VCaP (cell line): ENCODE data around the gene PVRIG.
"Not testable (repeated sequence)": the region's sequence is repeated elsewhere in the genome, so short reads cannot be mapped to it uniquely, and the experiment has no call there.

ENCODE experiments used
- H3K27ac ChIP-seq: fragments of 450-650 bp; 2 replicates; pipeline ENCODE4 v1.5.1; 2017
- TF ChIP-seq, protein P1 (sequence below): fragments of 450-650 bp; conservative IDR thresholded peaks from 2 replicates; pipeline ENCODE4 v1.5.1; 2017; ENCODE audit warnings: mild to moderate bottlenecking, moderate library complexity

Gene PVRIG

GRCh38 chr7:100219271-100219737 is 445 bp upstream of the PVRIG start:
- TF ChIP-seq, protein P1, sequence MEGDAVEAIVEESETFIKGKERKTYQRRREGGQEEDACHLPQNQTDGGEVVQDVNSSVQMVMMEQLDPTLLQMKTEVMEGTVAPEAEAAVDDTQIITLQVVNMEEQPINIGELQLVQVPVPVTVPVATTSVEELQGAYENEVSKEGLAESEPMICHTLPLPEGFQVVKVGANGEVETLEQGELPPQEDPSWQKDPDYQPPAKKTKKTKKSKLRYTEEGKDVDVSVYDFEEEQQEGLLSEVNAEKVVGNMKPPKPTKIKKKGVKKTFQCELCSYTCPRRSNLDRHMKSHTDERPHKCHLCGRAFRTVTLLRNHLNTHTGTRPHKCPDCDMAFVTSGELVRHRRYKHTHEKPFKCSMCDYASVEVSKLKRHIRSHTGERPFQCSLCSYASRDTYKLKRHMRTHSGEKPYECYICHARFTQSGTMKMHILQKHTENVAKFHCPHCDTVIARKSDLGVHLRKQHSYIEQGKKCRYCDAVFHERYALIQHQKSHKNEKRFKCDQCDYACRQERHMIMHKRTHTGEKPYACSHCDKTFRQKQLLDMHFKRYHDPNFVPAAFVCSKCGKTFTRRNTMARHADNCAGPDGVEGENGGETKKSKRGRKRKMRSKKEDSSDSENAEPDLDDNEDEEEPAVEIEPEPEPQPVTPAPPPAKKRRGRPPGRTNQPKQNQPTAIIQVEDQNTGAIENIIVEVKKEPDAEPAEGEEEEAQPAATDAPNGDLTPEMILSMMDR, result no peak
- H3K27ac ChIP-seq, result no peak overlapping the region

DNA sequence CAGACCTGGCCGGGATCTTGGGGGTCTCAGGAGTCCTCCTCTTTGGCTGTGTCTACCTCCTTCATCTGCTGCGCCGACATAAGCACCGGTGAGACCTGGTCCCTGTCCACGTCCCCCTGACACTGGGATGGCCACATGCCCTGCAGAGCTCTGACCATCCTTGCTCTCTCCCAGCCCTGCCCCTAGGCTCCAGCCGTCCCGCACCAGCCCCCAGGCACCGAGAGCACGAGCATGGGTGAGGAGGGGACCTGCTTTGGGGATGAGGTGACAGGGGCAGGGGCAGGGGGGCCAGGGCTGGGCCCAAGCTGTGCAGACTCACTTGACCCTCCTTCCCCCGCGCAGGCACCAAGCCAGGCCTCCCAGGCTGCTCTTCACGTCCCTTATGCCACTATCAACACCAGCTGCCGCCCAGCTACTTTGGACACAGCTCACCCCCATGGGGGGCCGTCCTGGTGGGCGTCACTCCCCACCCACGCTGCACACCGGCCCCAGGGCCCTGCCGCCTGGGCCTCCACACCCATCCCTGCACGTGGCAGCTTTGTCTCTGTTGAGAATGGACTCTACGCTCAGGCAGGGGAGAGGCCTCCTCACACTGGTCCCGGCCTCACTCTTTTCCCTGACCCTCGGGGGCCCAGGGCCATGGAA is 959 bp downstream of the PVRIG start:
- TF ChIP-seq, protein P1, result no peak
- no peak overlapping the region for H3K27ac ChIP-seq

DNA sequence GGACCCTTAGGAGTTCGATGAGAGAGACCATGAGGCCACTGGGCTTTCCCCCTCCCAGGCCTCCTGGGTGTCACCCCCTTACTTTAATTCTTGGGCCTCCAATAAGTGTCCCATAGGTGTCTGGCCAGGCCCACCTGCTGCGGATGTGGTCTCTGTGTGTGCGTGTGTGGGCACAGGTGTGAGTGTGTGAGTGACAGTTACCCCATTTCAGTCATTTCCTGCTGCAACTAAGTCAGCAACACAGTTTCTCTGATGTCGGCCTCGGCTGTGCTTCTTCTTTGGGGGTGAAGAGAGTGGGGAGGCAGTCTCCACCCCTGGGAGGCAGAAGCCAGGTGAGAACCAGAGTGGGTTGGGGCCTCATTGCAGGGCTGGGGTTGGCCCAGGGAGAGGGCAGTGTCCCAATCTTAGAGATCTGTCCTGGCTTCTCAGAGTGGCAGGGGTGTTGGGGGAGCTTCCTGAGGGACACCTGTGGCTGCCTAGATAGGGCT is 1.5 kb downstream of the PVRIG start:
- no peak overlapping the region for H3K27ac ChIP-seq
- TF ChIP-seq, protein P1, result no peak

- H3K27ac ChIP-seq, result no peak overlapping the region
- TF ChIP-seq, protein P1, result no peak
Measured at GRCh38 chr7:100221767-100222444, 2.2 kb downstream of the PVRIG start.

GRCh38 chr7:100222445-100223132 is 2.8 kb downstream of the PVRIG start:
- TF ChIP-seq, protein P1, result no peak
- no peak overlapping the region for H3K27ac ChIP-seq

- H3K27ac ChIP-seq, result not testable (repeated sequence)
Measured at GRCh38 chr7:100223376-100223927, 3.7 kb downstream of the PVRIG start.

DNA sequence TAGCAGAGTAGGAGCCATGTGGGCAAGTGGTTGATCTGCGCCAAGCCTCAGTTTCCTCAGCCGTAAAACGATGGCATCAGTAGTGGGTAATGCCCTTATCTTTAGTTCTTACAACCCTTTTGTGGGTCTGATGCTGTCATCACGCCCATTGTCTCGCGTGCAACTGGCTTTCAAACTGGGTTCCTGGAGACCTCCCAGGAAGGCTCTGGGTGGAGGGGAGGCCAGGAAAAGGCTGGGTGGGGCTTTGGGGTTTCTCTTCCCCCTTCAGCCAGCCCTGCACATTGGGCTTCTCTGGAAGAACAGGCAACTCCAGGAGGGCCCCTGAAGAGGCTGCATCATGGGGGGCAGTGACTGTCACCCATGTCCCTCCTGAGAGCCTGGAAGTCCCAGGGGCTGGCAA is 5.1 kb downstream of the PVRIG start:
- not testable (repeated sequence) for H3K27ac ChIP-seq

- H3K27ac ChIP-seq, result not testable (repeated sequence)
Measured at GRCh38 chr7:100234660-100235317, 15.0 kb downstream of the PVRIG start.

GRCh38 chr7:100239975-100240374 is 20.2 kb downstream of the PVRIG start:
- H3K27ac ChIP-seq, result not testable (repeated sequence)

GRCh38 chr7:100243385-100243784 is 23.6 kb downstream of the PVRIG start:
- not testable (repeated sequence) for H3K27ac ChIP-seq

- not testable (repeated sequence) for H3K27ac ChIP-seq
Measured at GRCh38 chr7:100244988-100245605, 25.3 kb downstream of the PVRIG start.

- not testable (repeated sequence) for H3K27ac ChIP-seq
Measured at GRCh38 chr7:100246121-100246864, 26.5 kb downstream of the PVRIG start.

GRCh38 chr7:100246865-100247137 is 27.1 kb downstream of the PVRIG start:
- peak overlapping the region; percentile 72 for H3K27ac ChIP-seq
